Astrocyte (in vitro differentiated cells and primary cell): ENCODE measurements around the gene NAV2.

Experiments
- EZH2 ChIP-seq: IDR thresholded peaks from 2 replicates; pipeline ENCODE4 v1.6.1; 2012; ENCODE audit warnings: mild to moderate bottlenecking, low read length, inconsistent platforms; ENCODE audit not compliant: insufficient read depth
- TF ChIP-seq, protein P1 (sequence below): IDR thresholded peaks from 2 replicates; pipeline ENCODE4 v1.5.1; 2011; ENCODE audit warnings: low read depth, mild to moderate bottlenecking, inconsistent platforms, low read length, moderate library complexity; ENCODE audit not compliant: insufficient read depth

DNA sequence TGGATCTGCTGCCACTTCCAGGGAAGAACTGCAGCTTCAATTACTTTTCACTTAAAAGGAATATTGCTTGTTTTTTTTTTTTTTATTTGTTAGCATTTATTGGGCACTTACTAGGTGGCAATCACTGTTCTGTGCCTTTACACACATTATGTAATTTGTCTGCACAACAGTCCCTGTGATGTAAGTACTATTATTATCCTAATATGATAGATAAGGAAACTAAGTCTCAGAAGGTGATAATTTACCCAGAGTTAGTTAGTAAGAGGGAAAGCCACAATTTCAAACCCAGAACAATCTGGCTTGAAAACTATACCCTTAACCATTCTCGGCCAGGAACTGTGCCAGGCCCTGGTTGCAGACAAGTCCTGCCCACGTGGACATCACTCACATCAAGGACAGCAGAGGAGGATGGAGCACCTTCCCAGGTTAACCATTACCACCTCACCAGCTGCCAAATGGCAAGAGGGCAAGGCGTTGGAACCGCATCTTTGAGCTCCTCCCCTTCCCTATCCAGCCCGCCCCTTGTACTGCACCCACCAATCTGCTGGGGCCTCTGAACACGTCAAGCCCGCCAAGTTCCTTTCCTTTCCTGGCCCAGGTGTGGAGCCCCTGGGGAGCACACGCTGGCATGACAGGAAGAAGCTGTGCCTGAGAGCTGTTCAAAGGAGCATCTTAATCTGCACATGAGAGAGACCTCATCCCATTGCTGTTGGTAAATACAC is 78.4 kb downstream of the NAV2 start:
- TF ChIP-seq, protein P1, sequence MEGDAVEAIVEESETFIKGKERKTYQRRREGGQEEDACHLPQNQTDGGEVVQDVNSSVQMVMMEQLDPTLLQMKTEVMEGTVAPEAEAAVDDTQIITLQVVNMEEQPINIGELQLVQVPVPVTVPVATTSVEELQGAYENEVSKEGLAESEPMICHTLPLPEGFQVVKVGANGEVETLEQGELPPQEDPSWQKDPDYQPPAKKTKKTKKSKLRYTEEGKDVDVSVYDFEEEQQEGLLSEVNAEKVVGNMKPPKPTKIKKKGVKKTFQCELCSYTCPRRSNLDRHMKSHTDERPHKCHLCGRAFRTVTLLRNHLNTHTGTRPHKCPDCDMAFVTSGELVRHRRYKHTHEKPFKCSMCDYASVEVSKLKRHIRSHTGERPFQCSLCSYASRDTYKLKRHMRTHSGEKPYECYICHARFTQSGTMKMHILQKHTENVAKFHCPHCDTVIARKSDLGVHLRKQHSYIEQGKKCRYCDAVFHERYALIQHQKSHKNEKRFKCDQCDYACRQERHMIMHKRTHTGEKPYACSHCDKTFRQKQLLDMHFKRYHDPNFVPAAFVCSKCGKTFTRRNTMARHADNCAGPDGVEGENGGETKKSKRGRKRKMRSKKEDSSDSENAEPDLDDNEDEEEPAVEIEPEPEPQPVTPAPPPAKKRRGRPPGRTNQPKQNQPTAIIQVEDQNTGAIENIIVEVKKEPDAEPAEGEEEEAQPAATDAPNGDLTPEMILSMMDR = no peak
- no peak for TF ChIP-seq EZH2
